IPS-18c (cell line): ENCODE results near the gene CLVS2.

Experiments used
- H3K4me3 ChIP-seq: 2 replicates; pipeline ENCODE4 v1.7.0; 2013; ENCODE audit warnings: low read depth, mild to moderate bottlenecking, low read length, moderate library complexity; ENCODE audit not compliant: insufficient read depth
- H3K9me3 ChIP-seq: one replicate; pipeline ENCODE4 v1.6.1; 2013; ENCODE audit warnings: mild to moderate bottlenecking, low read length, moderate library complexity; ENCODE audit not compliant: control insufficient read depth, insufficient read depth

Gene CLVS2, protein sequence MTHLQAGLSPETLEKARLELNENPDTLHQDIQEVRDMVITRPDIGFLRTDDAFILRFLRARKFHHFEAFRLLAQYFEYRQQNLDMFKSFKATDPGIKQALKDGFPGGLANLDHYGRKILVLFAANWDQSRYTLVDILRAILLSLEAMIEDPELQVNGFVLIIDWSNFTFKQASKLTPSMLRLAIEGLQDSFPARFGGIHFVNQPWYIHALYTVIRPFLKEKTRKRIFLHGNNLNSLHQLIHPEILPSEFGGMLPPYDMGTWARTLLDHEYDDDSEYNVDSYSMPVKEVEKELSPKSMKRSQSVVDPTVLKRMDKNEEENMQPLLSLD

DNA sequence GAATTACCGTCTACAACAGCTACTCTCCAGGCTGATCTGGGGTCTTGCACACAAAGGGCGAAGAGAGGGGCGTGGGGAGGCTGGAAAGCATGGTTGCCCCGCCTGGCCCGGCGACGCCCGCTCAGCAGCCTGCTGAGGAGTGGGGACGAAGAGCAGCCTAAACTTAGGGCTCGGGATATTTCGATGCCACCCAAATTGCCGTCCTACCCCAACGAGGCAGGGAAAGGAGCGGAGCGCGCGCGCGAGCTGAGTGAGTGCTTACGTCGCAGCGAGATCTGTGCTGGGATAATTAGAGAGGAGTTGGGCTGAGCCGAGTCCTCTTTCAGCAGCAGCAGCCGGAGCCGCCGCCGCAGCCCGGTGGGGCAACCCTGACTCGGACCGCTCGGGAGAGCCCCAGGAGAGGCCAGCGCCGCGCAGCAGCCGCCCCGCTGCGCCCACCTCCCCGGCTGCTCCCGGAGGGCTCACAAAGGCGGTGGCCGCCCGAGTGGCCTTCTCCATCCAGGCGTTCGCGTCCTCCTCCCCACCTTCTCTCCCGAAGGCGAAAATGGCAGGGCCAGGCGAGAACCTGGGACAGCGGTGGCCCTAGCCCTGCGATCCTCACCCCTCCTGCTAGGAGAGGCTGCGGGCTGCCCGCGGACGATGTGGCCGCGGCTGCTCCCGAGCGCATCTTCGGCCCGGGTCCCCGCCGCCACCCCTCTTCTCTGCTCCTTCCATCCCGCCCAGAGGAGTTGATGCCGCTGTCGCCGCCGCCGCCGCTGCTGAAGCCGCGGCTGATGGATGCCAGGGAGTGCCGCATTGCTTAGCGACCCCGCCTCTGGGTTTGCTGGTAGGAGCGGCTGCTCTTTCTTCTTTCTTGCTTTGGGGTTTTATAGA lies at the start of gene CLVS2:
Gene CLVS2, plus strand, starts transcription at position 315 of the 873 bp plus-strand sequence. CDS start 1,543 bp downstream, outside the sequence.
- H3K4me3 ChIP-seq = peak within 1 kb of the TSS; percentile 81
- H3K9me3 ChIP-seq = no peaks in the 10 kb centered on the region

DNA sequence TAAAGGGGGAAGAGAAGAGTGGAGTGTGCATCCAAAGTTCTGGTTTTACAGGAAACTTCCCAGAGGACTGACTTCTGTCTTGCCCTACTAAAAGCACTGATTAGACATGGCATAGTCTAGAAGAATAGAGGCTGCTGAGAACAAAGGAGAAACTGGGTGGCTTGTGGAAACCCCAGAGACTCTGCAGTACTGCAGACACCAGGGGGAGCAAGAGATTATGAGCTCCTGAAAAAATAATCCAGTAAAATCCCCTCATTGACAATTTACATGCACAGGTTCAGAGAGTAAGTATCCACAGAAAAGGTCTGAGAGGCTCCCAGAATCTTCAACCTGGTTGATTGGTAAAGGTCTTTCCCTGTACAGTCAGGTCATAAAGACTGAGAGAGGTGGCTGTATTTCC lies 48.7 kb upstream of the CLVS2 start:
- H3K9me3 ChIP-seq = peaks cover 5% of the 10 kb centered on the region
- no peak overlapping the region for H3K4me3 ChIP-seq

DNA sequence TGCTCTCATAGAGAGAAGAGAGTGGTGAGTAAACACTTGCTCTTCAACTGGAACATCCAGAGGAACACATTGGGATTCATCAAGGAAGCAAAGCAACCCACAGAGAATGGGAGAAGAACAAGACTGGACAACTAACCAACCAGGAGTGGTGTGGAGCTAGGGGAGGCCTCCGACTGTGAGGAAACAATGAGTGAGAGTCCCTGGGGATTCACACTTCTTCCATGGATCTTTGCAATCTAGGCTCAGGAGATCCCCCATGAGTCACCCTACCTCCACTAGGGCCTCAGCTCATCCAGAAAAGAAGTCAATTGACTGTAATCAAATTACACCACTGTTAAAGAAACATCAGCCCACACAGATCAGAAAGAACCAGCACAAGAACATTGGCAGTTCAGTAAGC lies 42.3 kb upstream of the CLVS2 start:
- H3K4me3 ChIP-seq = no peak overlapping the region
- no peaks in the 10 kb centered on the region for H3K9me3 ChIP-seq

DNA sequence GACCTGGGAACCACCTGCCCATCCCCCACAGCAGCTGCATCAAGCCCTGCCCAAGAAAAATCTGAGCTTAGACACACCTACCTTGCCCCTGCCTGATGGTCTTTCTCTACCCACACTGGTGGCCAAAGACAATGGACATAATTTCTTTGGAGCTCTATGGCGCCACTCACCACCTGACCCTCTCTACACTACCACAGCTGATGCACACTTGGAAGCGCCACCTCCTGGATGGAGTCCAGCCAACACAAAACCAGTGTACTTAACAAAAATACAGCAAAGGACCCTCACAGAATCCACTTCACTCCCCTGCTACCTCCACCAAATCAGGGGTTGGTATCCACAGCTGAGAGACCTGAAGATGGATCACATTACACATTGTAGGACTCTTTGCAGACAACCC lies 39.7 kb upstream of the CLVS2 start:
- no peaks in the 10 kb centered on the region for H3K9me3 ChIP-seq
- no peak overlapping the region for H3K4me3 ChIP-seq

DNA sequence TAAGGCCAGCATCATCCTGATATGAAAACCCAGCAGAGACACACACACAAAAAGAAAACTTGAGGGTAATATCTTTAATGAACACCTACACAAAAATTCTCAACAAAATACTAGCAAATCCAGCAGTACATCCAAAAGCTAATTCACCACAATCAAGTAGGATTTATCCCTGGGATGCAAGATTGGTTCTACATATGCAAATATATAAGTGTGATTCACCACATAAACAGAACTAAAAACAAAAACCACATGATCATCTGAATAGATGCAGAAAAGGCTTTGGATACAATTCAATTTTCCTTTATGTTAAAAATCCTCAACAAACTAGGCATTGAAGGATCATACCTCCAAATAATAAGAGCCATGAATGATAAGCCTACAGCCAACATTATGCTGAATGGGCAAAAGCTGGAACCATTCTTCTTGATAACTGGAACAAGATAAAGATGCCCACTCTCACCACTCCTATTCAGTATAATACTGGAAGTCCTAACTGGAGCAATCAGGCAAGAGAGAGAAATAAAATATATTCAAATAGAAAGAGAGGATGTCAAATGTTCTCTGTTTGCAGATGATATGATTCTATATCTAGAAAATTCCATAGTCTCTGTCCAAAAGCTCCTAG lies 33.9 kb upstream of the CLVS2 start:
- H3K4me3 ChIP-seq = no peak overlapping the region
- no peaks in the 10 kb centered on the region for H3K9me3 ChIP-seq

DNA sequence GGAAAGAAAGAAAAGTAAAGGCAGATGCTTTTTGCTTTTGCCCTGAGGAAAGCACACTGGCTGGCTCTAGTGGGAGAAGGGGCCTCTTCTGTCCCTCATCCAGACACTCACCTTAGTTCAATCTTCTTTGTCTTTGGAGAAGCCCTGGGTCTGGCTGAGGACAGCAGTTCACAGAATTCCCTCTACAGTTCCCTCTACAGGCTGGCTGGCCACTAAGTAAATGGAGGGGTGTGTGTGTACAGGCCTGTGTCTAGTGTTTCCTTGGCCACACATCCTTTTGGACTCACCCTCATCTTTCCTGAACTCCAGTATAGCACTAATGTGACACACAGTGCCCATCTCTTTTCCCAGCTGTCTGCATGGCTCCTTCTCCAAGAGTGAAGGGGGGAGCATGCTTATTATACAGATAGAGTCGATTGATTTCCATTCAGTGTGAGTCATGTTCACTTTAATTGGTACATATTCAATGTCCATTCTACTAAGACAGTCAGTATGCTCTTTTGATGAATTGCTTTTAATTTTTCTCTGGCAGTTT lies 26.0 kb upstream of the CLVS2 start:
- Histone ChIP-seq H3K9me3 (no peaks in the 10 kb centered on the region), H3K4me3 (no peak overlapping the region)

DNA sequence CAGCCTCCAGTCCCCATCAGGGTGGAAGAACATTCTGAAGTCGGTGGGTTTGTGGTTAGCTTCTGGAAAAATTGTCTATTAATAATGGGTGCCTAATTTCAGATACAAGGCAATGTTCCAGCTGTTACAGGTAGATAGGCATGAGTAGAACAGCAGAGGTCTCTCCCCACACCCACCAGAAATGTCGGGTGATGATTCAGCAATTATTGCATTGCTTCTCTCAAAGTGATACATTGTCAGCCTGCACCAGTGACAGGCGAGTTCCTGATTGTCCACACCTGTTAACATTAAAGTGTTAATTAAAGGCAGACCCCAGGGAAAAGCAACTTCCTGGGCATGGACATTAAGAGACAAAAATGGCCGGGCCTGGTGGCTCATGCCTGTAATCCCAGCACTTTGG lies 18.9 kb upstream of the CLVS2 start:
- Histone ChIP-seq H3K9me3 (no peaks in the 10 kb centered on the region), H3K4me3 (no peak overlapping the region)

DNA sequence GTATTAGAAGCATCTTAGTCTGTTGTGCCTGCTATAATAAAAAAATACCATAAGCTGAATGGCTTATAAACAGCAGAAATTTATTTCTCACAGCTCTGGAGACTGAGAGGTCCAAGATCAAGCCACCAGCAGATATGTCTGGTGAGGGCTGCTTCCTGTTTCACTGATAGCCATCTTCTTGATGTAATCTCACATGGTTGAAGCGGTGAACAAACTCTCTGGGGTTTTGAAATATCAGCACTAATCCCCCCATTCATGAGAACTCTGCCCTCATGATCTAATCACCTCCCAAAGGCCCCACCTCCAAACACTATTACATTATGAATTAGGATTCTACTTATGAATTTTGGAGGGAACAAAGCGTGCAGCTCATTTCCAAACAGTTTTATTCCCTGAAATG lies 11.6 kb upstream of the CLVS2 start:
- Histone ChIP-seq H3K9me3 (no peaks in the 10 kb centered on the region), H3K4me3 (no peak overlapping the region)

DNA sequence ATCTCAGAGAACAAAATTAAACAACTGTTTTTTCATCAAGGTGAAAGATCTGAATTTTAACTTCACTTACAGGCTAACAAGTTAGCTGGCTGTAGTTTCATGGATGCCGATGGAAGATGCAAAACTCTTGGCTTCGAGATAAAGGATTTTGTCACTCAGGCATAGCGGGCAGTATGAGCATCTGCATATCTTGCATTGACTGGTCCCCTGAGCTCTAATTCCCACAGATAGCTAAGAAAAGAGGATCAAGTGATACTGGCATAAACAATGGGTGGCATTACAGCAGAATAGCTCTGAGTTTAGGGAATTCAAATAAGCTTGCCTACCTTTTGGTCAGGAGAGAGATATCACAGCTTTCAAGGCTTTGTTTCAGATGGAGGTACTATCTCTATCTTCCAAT lies 1.8 kb upstream of the CLVS2 start:
- no peak overlapping the region for H3K4me3 ChIP-seq
- no peaks in the 10 kb centered on the region for H3K9me3 ChIP-seq

DNA sequence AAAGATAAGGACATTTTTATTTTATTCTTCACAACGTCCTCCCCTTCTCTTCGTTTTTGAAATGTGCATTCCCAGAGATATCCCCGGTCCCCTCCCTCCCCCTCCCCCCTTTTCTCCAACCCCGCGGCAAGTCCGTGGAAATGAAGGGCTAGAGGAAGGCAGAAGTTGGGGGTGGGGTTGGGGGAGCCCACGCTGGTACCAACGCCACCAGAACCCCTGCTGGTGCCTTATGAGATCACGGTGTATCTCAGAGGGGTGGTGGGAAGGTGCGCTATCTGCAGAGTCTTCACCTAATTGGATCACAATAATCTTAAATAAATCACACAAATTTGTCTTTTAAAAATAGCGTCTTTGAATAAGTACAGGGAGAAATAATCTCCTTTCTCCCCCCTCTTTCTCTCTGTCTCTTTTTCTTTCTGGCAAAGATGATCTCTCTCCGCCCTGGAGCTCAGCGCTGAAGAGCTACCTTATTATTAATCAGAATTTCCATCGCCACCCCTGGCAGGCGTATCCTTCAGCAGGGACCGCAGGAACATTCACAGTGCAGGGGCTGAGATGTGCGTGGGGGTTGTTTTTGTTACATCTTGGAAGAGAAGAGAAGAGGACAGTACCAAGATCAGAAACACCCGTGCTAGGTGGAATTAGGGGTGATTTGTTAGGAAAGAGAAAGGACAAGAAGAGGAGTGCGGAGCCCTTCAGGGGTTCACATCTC lies 915 bp downstream of the CLVS2 start:
- Histone ChIP-seq H3K9me3 (no peaks in the 10 kb centered on the region), H3K4me3 (peak overlapping the region; percentile 81; the same call in 1 of the 2 replicates)

DNA sequence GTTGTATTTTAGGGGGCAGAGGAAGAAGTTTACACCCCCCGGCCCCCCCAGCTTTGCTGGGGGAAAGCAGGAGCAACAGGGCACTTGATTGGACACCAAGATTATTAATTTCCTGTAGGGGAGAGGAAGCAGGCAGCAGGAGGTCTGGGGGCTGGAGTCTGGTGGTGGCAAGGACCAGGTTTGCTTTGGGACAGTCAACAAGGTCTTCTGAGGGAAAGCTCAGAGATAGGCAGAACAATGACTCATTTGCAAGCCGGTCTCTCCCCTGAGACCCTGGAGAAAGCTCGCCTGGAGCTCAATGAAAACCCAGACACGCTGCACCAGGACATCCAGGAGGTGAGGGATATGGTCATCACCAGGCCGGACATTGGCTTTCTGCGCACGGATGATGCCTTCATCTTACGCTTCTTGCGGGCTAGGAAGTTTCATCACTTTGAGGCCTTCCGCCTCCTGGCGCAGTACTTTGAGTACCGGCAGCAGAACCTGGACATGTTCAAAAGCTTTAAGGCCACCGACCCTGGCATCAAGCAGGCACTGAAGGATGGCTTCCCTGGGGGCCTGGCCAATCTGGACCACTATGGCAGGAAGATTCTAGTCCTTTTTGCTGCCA lies 1.6 kb downstream of the CLVS2 start:
- H3K4me3 ChIP-seq = no peak overlapping the region
- H3K9me3 ChIP-seq = no peaks in the 10 kb centered on the region

DNA sequence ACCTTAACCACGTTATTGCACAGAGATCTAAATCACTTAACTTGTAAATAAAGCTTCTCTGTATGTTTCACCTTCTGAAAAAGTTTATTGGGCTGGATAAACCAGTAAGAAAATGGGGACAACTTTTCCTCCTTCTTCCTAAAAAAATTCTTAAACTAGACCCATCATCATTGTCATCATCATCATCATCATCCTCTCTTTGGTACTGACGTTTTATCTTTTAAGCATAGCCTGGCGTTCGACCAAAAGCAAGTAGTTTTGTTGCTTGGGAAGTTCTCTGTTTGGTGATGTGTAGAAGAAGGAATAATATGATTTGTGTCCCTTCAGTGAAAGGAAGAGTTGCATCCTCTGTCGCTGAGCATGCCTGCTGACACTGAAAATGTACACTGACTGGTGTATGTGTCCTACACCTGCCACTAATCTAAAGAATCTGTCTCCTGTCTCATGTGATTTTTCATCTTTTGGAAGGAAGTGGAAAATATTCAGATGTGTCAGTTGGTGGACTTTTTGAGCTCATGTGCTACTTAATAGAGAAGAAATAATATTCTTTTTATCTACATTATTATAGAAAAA lies 2.5 kb downstream of the CLVS2 start:
- Histone ChIP-seq H3K4me3 (no peak overlapping the region), H3K9me3 (no peaks in the 10 kb centered on the region)

DNA sequence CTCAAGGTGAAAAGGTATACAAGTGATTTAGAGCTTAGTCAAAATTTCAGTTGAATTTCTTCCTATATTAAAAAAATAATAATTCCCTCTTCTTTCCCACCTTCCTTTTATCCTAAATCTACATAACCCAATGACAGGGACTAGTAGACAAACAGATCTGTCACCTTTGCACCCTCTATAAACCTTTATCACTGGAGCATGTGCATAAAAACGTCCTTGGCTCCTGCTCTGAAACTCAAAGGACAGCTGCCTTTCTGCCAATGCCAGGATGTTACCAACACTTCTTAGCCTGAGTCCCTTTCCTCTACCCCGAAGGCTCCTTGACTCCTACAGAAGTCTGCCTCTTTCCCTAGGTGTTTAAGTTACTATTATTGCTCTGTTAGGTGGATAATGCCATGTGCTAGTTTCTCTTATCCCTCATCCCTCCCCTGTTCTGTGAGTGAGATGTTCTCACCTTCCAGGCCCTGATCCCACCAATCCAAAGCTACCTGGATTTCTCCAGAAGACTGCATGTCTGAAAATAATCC lies 4.3 kb downstream of the CLVS2 start:
- Histone ChIP-seq H3K4me3 (no peak overlapping the region), H3K9me3 (no peaks in the 10 kb centered on the region)

DNA sequence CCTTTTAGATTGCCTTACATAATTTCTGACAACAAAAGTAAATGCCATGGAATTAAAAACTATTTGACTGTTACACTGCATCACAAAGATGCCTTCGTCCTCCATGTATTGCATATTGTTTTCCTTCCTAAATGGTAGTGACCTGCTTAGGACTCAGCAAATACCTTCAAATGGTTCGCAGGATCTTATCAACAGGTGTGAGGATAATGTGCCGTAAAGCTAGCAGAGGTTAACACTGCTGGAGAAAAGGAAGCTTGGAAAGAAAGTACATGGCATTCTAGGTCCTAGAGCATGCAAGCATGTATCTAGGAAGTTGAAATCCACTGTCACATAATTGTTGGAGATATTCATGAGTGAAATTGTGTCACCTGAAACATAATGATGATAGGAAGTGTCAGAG lies 5.5 kb downstream of the CLVS2 start:
- H3K4me3 ChIP-seq = no peak overlapping the region
- no peaks in the 10 kb centered on the region for H3K9me3 ChIP-seq

DNA sequence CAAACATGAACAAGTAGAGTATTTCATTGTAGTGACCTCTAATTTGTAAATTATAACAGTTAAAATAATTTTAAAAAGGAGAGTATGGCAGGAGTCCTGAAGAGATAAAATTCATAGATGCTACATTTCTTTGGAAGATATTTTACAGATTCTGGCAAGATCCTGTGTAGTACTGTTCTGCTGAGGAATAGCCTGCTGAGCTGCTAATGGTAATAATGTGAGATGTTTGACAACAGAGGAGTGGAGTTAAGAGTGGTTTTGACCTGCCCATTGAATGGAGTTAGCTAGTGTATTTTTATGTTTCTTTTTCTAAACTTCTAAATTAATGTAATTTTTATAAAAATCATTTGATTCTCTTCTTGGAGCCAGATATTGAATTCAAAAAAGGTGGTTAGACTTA lies 11.8 kb downstream of the CLVS2 start:
- no peaks in the 10 kb centered on the region for H3K9me3 ChIP-seq
- no peak overlapping the region for H3K4me3 ChIP-seq

DNA sequence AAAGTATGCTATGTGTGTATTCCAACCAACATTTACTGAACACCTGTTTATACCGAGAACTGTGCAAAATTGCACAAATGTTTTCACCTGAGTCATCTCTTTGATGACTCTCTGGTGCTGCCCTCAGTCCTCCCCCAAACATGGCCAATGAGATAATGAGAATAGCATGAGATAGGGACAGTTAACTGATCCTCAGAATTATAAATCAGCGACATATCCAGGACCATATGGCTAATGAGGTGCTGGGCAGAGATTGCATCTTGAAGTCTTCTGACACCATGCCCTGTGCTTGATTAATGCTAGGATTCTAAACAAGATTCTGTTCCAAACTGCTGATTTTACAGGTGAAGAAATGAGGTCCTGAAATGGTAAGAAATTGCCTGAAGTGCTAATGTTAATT lies 13.0 kb downstream of the CLVS2 start:
- H3K9me3 ChIP-seq = no peaks in the 10 kb centered on the region

More for the DNA sequence above, 13.0 kb downstream of the CLVS2 start:
- no peak overlapping the region for H3K4me3 ChIP-seq
